ENCODE data around the gene MPDU1. TPM values are rescaled to one million over a fixed set of nuclear protein-coding genes. Genes with fewer than 3 reads are reported as not detected.
A peak's percentile ranks its signal among the peaks of the same experiment; 100 is the strongest.

The MPDU1 gene
- total RNA-seq, 1 donor from 2014 or later, result 56.3 TPM

DNA sequence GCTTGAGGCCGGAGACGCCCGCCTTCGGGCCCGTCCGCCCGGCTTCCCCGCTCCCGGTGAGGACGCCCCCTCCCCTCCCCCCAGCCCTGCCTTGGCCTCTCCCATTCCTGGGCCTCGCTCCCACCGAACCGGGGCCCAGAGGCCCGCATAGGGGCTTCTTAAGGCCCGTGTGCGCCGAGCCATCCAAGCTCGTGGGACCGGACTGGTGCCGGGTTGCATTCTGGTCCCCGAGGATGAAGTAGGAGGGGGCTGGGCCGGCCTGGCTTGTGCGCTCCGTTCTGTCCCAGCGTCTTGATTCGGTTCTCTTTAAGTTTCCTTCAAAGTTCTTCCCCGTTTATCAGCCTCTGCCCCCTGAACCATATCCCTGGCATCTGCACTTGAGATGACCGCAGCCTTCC lies 21.4 kb upstream of the MPDU1 start:
- peak overlapping the region; percentile 74 for H3K4me3 ChIP-seq (ENCODE audit: low read depth, low read length)
- no peaks in the 10 kb centered on the region for H3K27me3 ChIP-seq (ENCODE audit: control insufficient read depth, insufficient read depth, low read length)
- no peak for TF ChIP-seq CTCF (IDR thresholded peaks at IDR 0.05; ENCODE audit: insufficient read depth, low read length, severe bottlenecking)
- FAIRE-seq (no peak), DNase-seq (ENCODE audit: low read depth) (no peak)
- peaks cover 17% of the 10 kb centered on the region for H3K36me3 ChIP-seq (ENCODE audit: control insufficient read depth, insufficient read depth, low read length)

- DNase-seq (ENCODE audit: low read depth) (no peak), FAIRE-seq (no peak)
- H3K27me3 ChIP-seq (ENCODE audit: control insufficient read depth, insufficient read depth, low read length), result no peaks in the 10 kb centered on the region
- no peak overlapping the region for H3K4me3 ChIP-seq (ENCODE audit: low read depth, low read length)
- peaks cover 20% of the 10 kb centered on the region for H3K36me3 ChIP-seq (ENCODE audit: control insufficient read depth, insufficient read depth, low read length)
- TF ChIP-seq CTCF (IDR thresholded peaks at IDR 0.05; ENCODE audit: insufficient read depth, low read length, severe bottlenecking), result no peak
Observed at GRCh38 chr17:7563115-7563869, 20.4 kb upstream of the MPDU1 start.

DNA sequence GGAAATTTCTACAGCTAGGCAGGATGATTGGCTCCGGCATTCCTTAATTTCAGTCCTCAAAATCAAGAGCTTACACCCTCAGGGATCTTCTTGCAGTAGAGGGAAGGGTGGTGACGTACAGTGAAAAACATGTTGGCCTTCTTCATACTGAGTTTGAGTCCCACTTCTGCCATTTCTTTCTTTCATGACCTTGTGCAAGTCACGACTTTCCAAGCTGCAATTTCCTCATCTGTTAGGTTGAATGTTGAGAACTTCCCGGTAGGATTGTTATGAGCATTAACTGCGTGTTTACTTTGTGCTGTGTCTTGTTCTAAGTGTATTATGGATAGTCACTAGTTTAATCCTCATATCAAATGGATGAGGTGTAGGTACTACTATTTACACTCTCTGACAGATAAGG lies 14.1 kb upstream of the MPDU1 start:
- Histone ChIP-seq H3K36me3 (ENCODE audit: control insufficient read depth, insufficient read depth, low read length) (peaks cover 35% of the 10 kb centered on the region), H3K27me3 (ENCODE audit: control insufficient read depth, insufficient read depth, low read length) (no peaks in the 10 kb centered on the region), H3K4me3 (ENCODE audit: low read depth, low read length) (no peak overlapping the region)
- FAIRE-seq, result no peak
- no peak for TF ChIP-seq CTCF (IDR thresholded peaks at IDR 0.05; ENCODE audit: insufficient read depth, low read length, severe bottlenecking)
- no peak for DNase-seq (ENCODE audit: low read depth)

- FAIRE-seq, result peak; percentile 75
- no peak for DNase-seq (ENCODE audit: low read depth)
- Histone ChIP-seq H3K4me3 (ENCODE audit: low read depth, low read length) (no peak overlapping the region), H3K27me3 (ENCODE audit: control insufficient read depth, insufficient read depth, low read length) (no peaks in the 10 kb centered on the region), H3K36me3 (ENCODE audit: control insufficient read depth, insufficient read depth, low read length) (peaks cover 37% of the 10 kb centered on the region)
- TF ChIP-seq CTCF (IDR thresholded peaks at IDR 0.05; ENCODE audit: insufficient read depth, low read length, severe bottlenecking), result no peak
Observed at GRCh38 chr17:7570351-7570750, 13.3 kb upstream of the MPDU1 start.

GRCh38 chr17:7572338-7572587 lies 11.4 kb upstream of the MPDU1 start:
- FAIRE-seq, result no peak
- H3K4me3 ChIP-seq (ENCODE audit: low read depth, low read length), result peak overlapping the region; percentile 100

More at GRCh38 chr17:7572338-7572587, 11.4 kb upstream of the MPDU1 start:
- DNase-seq (ENCODE audit: low read depth), result no peak
- no peak for TF ChIP-seq CTCF (IDR thresholded peaks at IDR 0.05; ENCODE audit: insufficient read depth, low read length, severe bottlenecking)
- peaks cover 43% of the 10 kb centered on the region for H3K36me3 ChIP-seq (ENCODE audit: control insufficient read depth, insufficient read depth, low read length)
- H3K27me3 ChIP-seq (ENCODE audit: control insufficient read depth, insufficient read depth, low read length), result no peaks in the 10 kb centered on the region

All from bronchial epithelial cell (primary cell).